ENCODE measurements around the gene TMC1. TPM values are rescaled to one million over a fixed set of nuclear protein-coding genes. Genes with fewer than 3 reads are reported as not detected.

Gene TMC1
- total and polyA plus RNA-seq, 2 of the 8 experiments (the other 6 are each of a cell fraction or from before 2014, with no cell fraction given) = 0.95 to 0.98 TPM

DNA sequence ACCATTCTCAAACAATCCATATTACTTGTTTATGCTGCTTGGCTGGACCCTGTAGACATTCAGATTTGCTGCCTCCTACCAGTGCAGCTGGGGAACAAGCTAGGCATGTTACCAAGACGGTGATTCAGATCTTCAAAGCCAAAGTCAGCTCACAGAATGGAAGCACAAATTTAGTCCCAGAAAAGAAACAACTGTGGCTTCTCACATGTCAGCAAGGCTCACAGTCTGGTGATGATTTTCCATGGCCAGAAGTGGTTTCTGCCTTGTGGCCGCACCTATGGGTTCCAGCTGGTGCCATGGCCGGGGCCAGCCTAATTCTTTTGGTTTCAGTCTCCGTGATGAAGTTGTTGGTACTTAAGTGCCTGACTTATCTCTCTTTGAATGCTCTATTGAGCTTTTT lies 182.2 kb downstream of the TMC1 start:
- Histone ChIP-seq H3K23ac (ENCODE audit: insufficient read length) (no peak overlapping the region), H3K4me2 (ENCODE audit: insufficient read depth in 1 of 2, low read depth in 2 of 2, low read length in 2 of 2) (no peak overlapping the region), H3K14ac (ENCODE audit: insufficient read length) (no peak overlapping the region), H4K8ac (ENCODE audit: extremely low read depth, insufficient read depth, low read length) (no peak overlapping the region), H2BK12ac (ENCODE audit: low read depth, low read length) (no peak overlapping the region), H4K91ac (replicated peaks; ENCODE audit: insufficient read length, low read length) (no peak overlapping the region), H3K23me2 (ENCODE audit: low read depth, low read length) (no peaks in the 10 kb centered on the region), H3K79me2 (ENCODE audit: control insufficient read depth in 1 of 2, insufficient read depth in 2 of 2, low read length in 2 of 2) (no peaks in the 10 kb centered on the region), H3K56ac (replicated peaks; ENCODE audit: insufficient read length, low read depth, low read length) (no peak overlapping the region), H2BK5ac (ENCODE audit: low read depth, low read length) (no peak overlapping the region), H3K4ac (replicated peaks; ENCODE audit: insufficient read length, low read depth, low read length) (no peak overlapping the region), H2BK20ac (ENCODE audit: low read length) (no peak overlapping the region), H2BK120ac (replicated peaks; ENCODE audit: low read depth, low read length) (no peak overlapping the region), H3K9ac (replicated peaks in 1 of 4; ENCODE audit: extremely low read depth in 1 of 4, low read depth in 3 of 4, low read length in 3 of 4) (no peak overlapping the region), H2AK5ac (ENCODE audit: low read depth, low read length) (no peak overlapping the region), H3K18ac (ENCODE audit: extremely low read depth, low read length) (no peak overlapping the region), H3K4me1 (replicated peaks in 1 of 4; ENCODE audit: control insufficient read depth in 3 of 4, insufficient read depth in 4 of 4, low read length in 3 of 4) (peaks cover 0 to 2% (median 0%) of the 10 kb centered on the region in 4 experiments; a peak in 1 of 7 replicates), H3K79me1 (ENCODE audit: low read depth, low read length) (no peaks in the 10 kb centered on the region), H3K9me3 (ENCODE audit: insufficient read depth in 2 of 2, low read depth in 1 of 2, low read length in 1 of 2) (no peaks in the 10 kb centered on the region), H3K4me3 (ENCODE audit: extremely low read depth in 1 of 4, insufficient read depth in 2 of 4, low read depth in 3 of 4, low read length in 4 of 4) (no peak overlapping the region), H3K36me3 (ENCODE audit: control insufficient read depth in 2 of 4, insufficient read depth in 4 of 4, low read length in 3 of 4) (no peaks in the 10 kb centered on the region), H2AFZ (ENCODE audit: low read length) (peak overlapping the region; percentile 61; the same call in 1 of the 2 replicates), H4K5ac (ENCODE audit: insufficient read length, low read depth, low read length) (no peak overlapping the region), H4K20me1 (replicated peaks in 1 of 2; ENCODE audit: control insufficient read depth in 1 of 2, insufficient read depth in 2 of 2, low read length in 2 of 2) (no peaks in the 10 kb centered on the region), H2BK15ac (ENCODE audit: low read length) (no peak overlapping the region), H3K27ac (ENCODE audit: low read depth, low read length) (no peak overlapping the region), H3K27me3 (replicated peaks in 1 of 4; ENCODE audit: control insufficient read depth in 3 of 4, extremely low read depth in 1 of 4, insufficient read depth in 3 of 4, low read length in 3 of 4) (no peaks in the 10 kb centered on the region)
- WGBS, 2 experiments (ENCODE audit: extremely low coverage in 1 of 2, insufficient coverage in 1 of 2, insufficient read length in 1 of 2, insufficient replicate concordance in 2 of 2, low coverage in 1 of 2, low lambda C conversion rate in 2 of 2, missing lambda C conversion rate in 1 of 2) = 97% methylated on average over 4 of the region's 4 CpGs; no CpG with 5 or more reads in 1 of the 2 experiments
- TF ChIP-seq SIRT6 (IDR thresholded peaks at IDR 0.05; ENCODE audit: low read length) (no peak), TAF1 (IDR thresholded peaks at IDR 0.05; ENCODE audit: low read depth, low read length) (no peak), KDM4A (IDR thresholded peaks at IDR 0.05; ENCODE audit: low read depth, low read length, severe bottlenecking) (no peak), SAP30 (IDR thresholded peaks at IDR 0.05; ENCODE audit: insufficient read depth, insufficient replicate concordance, low read length) (no peak), BRCA1 (IDR thresholded peaks at IDR 0.05; ENCODE audit: low read depth, low read length) (no peak), TBP (IDR thresholded peaks at IDR 0.05; ENCODE audit: low read depth, low read length) (no peak)
- ChIA-PET CTCF (ENCODE audit: partially characterized antibody) (interaction anchor here (0.9 to 3.9 kb wide), 5 partner anchors 9 to 106 kb away, joined by 3 to 23 read pairs (median 3); no protein-coding TSS in a partner anchor), POLR2A (ENCODE audit: partially characterized antibody) (no interaction called here)
- no peak for FAIRE-seq
- no peak for DNase-seq (ENCODE audit: low read depth in 1 of 2, low spot score in 2 of 2)

Measured in H1 (cell line).